Measurements from ENCODE around the gene CIC. TPM values are rescaled to one million over a fixed set of nuclear protein-coding genes. Genes with fewer than 3 reads are reported as not detected.

Gene CIC
- total and polyA plus RNA-seq, 2 of the 13 experiments (the other 11 are each of a cell fraction or from before 2014, with no cell fraction given): 5.9 to 8.0 TPM

DNA sequence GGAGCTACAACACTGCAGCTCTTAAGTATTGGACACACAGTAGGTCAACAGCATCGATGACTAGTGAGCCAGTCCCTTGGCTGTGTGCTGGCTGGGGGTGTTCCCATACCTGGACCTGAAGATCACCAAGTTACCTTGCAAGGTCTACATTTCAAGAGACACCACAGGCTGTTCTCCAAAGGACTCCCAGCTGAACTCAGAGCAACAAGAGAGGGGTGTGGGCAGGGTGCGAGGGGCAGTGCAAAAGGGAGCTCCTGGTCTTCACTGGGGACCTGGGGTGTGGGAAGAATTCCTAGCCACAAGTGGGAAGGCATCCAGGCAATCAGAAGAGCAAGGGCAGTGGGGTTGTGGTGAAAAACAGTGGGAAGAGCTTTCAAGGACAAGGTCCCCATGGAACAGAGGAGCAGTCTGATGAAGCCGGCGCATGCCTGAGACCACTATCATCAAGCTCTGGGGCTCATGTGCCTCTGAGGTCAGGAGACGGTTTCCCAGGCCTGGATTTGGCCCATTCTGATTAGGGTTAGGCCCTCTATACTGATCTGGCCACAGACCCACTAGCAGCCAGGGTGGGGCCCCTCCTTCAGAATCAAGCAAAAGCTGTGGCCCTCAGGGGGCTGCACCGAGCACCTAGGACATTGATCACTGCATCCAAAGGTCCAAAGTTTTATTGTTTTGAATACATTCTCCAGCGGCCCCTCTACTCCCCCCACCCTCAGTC, 22.0 kb upstream of the CIC start (continued):
- TF ChIP-seq, protein P1, sequence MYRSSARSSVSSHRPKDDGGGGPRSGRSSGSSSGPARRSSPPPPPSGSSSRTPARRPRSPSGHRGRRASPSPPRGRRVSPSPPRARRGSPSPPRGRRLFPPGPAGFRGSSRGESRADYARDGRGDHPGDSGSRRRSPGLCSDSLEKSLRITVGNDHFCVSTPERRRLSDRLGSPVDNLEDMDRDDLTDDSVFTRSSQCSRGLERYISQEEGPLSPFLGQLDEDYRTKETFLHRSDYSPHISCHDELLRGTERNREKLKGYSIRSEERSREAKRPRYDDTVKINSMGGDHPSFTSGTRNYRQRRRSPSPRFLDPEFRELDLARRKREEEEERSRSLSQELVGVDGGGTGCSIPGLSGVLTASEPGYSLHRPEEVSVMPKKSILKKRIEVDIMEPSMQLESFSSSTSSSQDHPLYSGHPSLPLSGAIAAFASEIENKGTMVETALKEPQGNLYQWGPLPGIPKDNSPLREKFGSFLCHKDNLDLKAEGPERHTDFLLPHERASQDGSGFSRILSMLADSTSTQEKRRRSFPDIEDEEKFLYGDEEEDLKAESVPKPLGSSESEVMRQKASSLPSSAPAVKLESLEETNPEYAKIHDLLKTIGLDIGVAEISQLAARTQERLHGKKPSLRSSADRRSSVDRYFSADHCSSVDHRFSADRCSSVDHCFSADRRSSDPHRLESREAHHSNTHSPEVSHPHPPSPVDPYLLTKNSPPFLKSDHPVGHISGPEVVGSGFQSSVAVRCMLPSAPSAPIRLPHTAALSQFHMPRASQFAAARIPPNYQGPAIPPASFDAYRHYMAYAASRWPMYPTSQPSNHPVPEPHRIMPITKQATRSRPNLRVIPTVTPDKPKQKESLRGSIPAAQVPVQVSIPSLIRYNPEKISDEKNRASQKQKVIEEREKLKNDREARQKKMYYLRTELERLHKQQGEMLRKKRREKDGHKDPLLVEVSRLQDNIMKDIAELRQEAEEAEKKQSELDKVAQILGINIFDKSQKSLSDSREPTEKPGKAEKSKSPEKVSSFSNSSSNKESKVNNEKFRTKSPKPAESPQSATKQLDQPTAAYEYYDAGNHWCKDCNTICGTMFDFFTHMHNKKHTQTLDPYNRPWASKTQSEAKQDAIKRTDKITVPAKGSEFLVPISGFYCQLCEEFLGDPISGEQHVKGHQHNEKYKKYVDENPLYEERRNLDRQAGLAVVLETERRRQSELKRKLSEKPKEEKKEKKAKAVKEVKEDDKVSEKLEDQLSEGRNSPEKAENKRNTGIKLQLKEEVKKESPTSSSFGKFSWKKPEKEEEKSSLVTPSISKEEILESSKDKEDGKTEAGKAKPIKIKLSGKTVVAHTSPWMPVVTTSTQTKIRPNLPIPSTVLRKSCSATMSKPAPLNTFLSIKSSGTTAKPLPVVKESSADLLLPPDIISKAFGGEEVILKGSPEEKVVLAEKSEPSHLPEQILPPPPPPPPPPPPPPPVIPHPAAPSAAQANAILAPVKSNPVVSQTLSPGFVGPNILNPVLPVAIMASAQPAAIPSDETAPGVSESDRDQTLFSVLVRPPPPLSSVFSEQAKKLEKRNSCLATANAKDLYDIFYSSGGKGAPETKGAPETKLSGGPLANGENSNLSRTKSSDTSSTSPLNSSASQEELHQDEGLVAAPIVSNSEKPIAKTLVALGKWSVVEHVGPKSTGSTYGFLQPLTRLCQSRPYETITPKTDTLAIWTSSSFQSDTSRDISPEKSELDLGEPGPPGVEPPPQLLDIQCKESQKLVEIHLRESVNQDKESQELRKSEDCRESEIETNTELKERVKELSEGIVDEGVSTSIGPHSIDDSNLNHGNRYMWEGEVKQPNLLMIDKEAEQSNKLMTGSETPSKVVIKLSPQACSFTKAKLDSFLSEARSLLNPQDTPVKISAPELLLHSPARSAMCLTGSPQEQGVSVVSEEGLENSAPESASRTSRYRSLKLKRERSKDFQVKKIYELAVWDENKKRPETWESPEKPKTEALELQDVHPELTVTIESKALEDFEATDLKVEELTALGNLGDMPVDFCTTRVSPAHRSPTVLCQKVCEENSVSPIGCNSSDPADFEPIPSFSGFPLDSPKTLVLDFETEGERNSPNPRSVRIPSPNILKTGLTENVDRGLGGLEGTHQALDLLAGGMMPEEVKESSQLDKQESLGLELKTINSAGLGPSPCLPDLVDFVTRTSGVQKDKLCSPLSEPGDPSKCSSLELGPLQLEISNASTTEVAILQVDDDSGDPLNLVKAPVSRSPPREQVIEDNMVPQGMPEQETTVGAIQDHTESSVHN (CRISPR knock-in tag; IDR thresholded peaks at IDR 0.05): 0 out of 2 replicates have a peak, but pooled peaks have one; percentile 15
- no peak for TF ChIP-seq ZFP36 (IDR thresholded peaks at IDR 0.05; ENCODE audit: borderline replicate concordance, low read depth, low read length, partially characterized antibody)
- TF ChIP-seq POLR2AphosphoS5 (IDR thresholded peaks at IDR 0.05; ENCODE audit: low read depth, low read length): peak; percentile 61
- TF ChIP-seq, protein P2, sequence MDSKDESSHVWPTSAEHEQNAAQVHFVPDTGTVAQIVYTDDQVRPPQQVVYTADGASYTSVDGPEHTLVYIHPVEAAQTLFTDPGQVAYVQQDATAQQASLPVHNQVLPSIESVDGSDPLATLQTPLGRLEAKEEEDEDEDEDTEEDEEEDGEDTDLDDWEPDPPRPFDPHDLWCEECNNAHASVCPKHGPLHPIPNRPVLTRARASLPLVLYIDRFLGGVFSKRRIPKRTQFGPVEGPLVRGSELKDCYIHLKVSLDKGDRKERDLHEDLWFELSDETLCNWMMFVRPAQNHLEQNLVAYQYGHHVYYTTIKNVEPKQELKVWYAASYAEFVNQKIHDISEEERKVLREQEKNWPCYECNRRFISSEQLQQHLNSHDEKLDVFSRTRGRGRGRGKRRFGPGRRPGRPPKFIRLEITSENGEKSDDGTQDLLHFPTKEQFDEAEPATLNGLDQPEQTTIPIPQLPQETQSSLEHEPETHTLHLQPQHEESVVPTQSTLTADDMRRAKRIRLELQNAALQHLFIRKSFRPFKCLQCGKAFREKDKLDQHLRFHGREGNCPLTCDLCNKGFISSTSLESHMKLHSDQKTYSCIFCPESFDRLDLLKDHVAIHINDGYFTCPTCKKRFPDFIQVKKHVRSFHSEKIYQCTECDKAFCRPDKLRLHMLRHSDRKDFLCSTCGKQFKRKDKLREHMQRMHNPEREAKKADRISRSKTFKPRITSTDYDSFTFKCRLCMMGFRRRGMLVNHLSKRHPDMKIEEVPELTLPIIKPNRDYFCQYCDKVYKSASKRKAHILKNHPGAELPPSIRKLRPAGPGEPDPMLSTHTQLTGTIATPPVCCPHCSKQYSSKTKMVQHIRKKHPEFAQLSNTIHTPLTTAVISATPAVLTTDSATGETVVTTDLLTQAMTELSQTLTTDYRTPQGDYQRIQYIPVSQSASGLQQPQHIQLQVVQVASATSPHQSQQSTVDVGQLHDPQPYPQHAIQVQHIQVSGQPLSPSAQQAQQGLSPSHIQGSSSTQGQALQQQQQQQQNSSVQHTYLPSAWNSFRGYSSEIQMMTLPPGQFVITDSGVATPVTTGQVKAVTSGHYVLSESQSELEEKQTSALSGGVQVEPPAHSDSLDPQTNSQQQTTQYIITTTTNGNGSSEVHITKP (CRISPR knock-in tag; IDR thresholded peaks at IDR 0.05; ENCODE audit: low read depth): no peak
- TF ChIP-seq ZNF350 (CRISPR knock-in tag; IDR thresholded peaks at IDR 0.05; ENCODE audit: borderline replicate concordance, low read depth): no peak; the same call in 1 of the 2 replicates
- TF ChIP-seq HNRNPH1 (optimal IDR thresholded peaks at IDR 0.05; ENCODE audit: low read depth, low read length): peak; percentile 62
- no peak for TF ChIP-seq ZSCAN9 (CRISPR knock-in tag; IDR thresholded peaks at IDR 0.05; ENCODE audit: borderline replicate concordance)
- TF ChIP-seq, protein P3, sequence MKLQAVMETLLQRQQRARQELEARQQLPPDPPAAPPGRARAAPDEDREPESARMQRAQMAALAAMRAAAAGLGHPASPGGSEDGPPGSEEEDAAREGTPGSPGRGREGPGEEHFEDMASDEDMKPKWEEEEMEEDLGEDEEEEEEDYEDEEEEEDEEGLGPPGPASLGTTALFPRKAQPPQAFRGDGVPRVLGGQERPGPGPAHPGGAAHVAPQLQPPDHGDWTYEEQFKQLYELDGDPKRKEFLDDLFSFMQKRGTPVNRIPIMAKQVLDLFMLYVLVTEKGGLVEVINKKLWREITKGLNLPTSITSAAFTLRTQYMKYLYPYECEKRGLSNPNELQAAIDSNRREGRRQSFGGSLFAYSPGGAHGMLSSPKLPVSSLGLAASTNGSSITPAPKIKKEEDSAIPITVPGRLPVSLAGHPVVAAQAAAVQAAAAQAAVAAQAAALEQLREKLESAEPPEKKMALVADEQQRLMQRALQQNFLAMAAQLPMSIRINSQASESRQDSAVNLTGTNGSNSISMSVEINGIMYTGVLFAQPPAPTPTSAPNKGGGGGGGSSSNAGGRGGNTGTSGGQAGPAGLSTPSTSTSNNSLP (IDR thresholded peaks at IDR 0.05; ENCODE audit: low read depth, low read length): no peak
- no peak for TF ChIP-seq RBAK (CRISPR knock-in tag; IDR thresholded peaks at IDR 0.05)
- TF ChIP-seq CREB1 (IDR thresholded peaks at IDR 0.05): no peak
- TF ChIP-seq CREB1 (CRISPR knock-in tag; IDR thresholded peaks at IDR 0.05): no peak
